Fibroblast of skin of abdomen (primary cell): ENCODE measurements around the gene HUS1.
A peak's percentile ranks its signal among the peaks of the same experiment; 100 is the strongest.
"Not testable (repeated sequence)": the region's sequence is repeated elsewhere in the genome, so short reads cannot be mapped to it uniquely, and the experiment has no call there.

ENCODE experiments used
- DNase-seq: peaks from one replicate; pipeline ENCODE4 v3.0.0-alpha.2; 2013

HUS1 gene

GRCh38 chr7:47944536-47945260, 34.7 kb downstream of the HUS1 start:
- DNase-seq: no peak

- DNase-seq: no peak
These were observed 35.5 kb downstream of the HUS1 start for GRCh38 chr7:47943676-47944474.

GRCh38 chr7:47942651-47943050, 36.8 kb downstream of the HUS1 start:
- DNase-seq: not testable (repeated sequence)

GRCh38 chr7:47942132-47942531, 37.3 kb downstream of the HUS1 start:
- DNase-seq: no peak

- peak; percentile 81 for DNase-seq
These were observed 38.1 kb downstream of the HUS1 start for GRCh38 chr7:47941136-47941844.

GRCh38 chr7:47940088-47941013, 39.1 kb downstream of the HUS1 start:
- DNase-seq: peak; percentile 80

- DNase-seq: no peak
These were observed 39.9 kb downstream of the HUS1 start for GRCh38 chr7:47939425-47940036.

GRCh38 chr7:47938574-47939165, 40.7 kb downstream of the HUS1 start:
- no peak for DNase-seq

- no peak for DNase-seq
These were observed 41.5 kb downstream of the HUS1 start for GRCh38 chr7:47937711-47938573.

- no peak for DNase-seq
These were observed 42.2 kb downstream of the HUS1 start for GRCh38 chr7:47937065-47937687.

GRCh38 chr7:47936323-47936722, 43.1 kb downstream of the HUS1 start:
- no peak for DNase-seq

- DNase-seq: no peak
These were observed 44.1 kb downstream of the HUS1 start for GRCh38 chr7:47935336-47935735.

DNA sequence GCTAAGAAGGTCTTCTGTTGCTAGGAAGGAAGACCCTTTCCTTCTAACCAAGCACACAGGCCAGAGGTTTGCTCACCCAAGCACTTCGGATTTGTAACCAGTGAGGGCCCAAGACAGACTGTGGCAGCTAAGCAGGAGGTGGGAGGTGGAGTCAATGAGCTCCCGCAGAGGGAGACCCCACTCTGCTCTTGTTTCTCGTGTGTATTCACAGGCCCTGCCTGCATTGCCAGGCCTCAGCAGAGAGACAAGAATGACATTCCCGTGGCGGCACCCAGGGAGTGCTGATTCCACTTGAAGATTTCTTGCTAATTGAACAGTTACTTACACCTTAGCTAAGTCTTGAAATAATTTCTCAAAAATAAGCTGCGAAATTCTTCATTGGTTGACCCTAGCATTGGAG, 44.6 kb downstream of the HUS1 start:
- DNase-seq: no peak

GRCh38 chr7:47933215-47933614, 46.2 kb downstream of the HUS1 start:
- DNase-seq: no peak

- no peak for DNase-seq
These were observed 46.9 kb downstream of the HUS1 start for GRCh38 chr7:47932466-47933037.

GRCh38 chr7:47932016-47932415, 47.4 kb downstream of the HUS1 start:
- peak; percentile 67 for DNase-seq

DNA sequence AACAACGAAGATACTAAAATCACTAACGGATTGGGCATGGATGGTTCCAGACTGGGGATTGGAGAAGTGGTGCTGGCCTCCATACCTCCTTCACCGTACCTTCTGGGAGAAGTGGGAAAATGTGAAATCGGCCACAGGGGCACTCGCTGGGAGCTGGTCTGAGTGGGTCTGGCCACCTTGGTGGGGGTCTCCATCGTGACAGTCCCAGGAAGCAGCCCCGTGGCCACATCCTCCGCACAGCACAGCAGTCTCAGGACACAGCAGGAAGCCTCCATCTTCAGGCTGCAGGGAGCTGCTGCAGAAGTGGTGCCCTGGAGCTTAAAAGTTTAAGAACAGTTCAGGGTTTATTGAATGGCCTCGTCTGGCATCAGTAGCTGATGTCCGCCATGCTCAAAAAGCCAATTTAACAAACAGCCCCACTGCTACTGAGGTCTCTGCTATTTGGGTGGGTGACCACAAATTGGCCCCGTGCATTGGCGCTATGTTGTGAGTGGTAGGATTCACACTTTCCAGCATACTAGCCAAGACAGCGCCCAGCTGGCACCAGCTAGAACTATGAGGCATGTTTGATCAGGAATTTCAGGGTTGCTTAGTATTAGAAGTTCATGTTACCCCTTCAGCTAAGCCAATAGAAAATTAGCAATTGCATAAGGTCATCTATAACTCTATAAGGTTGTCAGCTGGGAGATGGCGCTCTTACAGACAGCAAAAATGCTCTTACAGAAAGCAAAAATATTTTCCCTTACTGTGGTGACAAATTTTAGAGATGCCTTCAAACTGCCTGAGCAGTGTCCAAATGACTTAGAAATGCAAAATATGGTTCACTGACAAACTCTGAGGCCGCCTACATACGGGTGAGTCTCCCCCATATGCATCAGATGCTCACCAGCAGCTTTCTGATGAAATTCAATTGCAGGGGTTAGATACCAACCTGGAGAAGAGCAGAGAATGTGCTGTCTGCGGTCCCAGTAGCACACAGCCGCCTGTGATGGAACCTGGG, 48.1 kb downstream of the HUS1 start:
- peak; percentile 38 for DNase-seq

DNA sequence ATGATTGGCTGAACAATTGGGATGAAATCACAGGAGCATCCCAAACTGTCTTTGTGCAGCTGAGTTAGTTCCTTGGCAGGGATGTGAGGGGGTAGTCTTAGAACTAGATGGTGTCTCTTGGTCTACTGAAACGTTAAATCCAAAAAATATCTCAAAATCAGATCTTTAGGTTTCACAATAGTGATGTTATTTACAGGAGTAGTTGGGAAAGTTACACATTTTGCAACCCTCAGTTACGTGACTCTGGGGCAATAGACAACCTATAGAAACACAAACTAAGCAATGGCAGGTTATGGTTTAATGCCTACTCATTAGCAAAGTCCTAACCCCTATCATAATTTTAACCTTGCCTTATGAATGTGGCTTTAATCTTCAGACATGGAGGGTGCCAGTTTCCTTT, 55.1 kb downstream of the HUS1 start:
- no peak for DNase-seq
